Measurements from ENCODE around the gene SPEM2.
A peak's percentile ranks its signal among the peaks of the same experiment; 100 is the strongest.

SPEM2 gene

GRCh38 chr17:7435676-7436555 lies 10.5 kb downstream of the SPEM2 start:
- Histone ChIP-seq H3K4me2 (ENCODE audit: low read depth, low read length, poor library complexity, severe bottlenecking) (peak overlapping the region; percentile 66), H3K9ac (ENCODE audit: low read length) (peak overlapping the region; percentile 61), H3K27me3 (ENCODE audit: low read length) (no peaks in the 10 kb centered on the region), H3K9me2 (replicated peaks; ENCODE audit: insufficient read depth, low read length) (no peaks in the 10 kb centered on the region), H3K36me3 (ENCODE audit: low read length) (no peaks in the 10 kb centered on the region), H3F3A (ENCODE audit: insufficient read depth) (no peaks in the 10 kb centered on the region), H3K9me3 (ENCODE audit: insufficient read depth, low read length) (no peaks in the 10 kb centered on the region), H3K27ac (ENCODE audit: low read depth, low read length) (peak overlapping the region; percentile 59), H4K20me1 (ENCODE audit: low read depth, low read length) (no peaks in the 10 kb centered on the region), H3K4me3 (ENCODE audit: insufficient read depth, low read length, poor library complexity, severe bottlenecking) (peak overlapping the region; percentile 77), H2AFZ (ENCODE audit: low read depth, low read length, severe bottlenecking) (peak overlapping the region; percentile 75), H3K79me2 (ENCODE audit: insufficient read depth, low read length) (no peaks in the 10 kb centered on the region)
- no peak for TF ChIP-seq EZH2phosphoT487 (conservative IDR thresholded peaks at IDR 0.05; ENCODE audit: low read length)
- TF ChIP-seq CTCF (IDR thresholded peaks at IDR 0.05; ENCODE audit: insufficient read depth, low read length, poor library complexity, severe bottlenecking), result peak; percentile 19

GRCh38 chr17:7436556-7437368 lies 11.3 kb downstream of the SPEM2 start:
- TF ChIP-seq EZH2phosphoT487 (conservative IDR thresholded peaks at IDR 0.05; ENCODE audit: low read length) (no peak), CTCF (IDR thresholded peaks at IDR 0.05; ENCODE audit: insufficient read depth, low read length, poor library complexity, severe bottlenecking) (peak; percentile 47)
- Histone ChIP-seq H4K20me1 (ENCODE audit: low read depth, low read length) (no peaks in the 10 kb centered on the region), H3K4me3 (ENCODE audit: insufficient read depth, low read length, poor library complexity, severe bottlenecking) (no peak overlapping the region), H2AFZ (ENCODE audit: low read depth, low read length, severe bottlenecking) (no peak overlapping the region), H3K9me3 (ENCODE audit: insufficient read depth, low read length) (no peaks in the 10 kb centered on the region), H3K4me2 (ENCODE audit: low read depth, low read length, poor library complexity, severe bottlenecking) (peak overlapping the region; percentile 66), H3K36me3 (ENCODE audit: low read length) (no peaks in the 10 kb centered on the region), H3F3A (ENCODE audit: insufficient read depth) (no peaks in the 10 kb centered on the region), H3K79me2 (ENCODE audit: insufficient read depth, low read length) (no peaks in the 10 kb centered on the region), H3K9me2 (replicated peaks; ENCODE audit: insufficient read depth, low read length) (no peaks in the 10 kb centered on the region), H3K27ac (ENCODE audit: low read depth, low read length) (no peak overlapping the region), H3K27me3 (ENCODE audit: low read length) (no peaks in the 10 kb centered on the region), H3K9ac (ENCODE audit: low read length) (no peak overlapping the region)

- Histone ChIP-seq H3K9ac (ENCODE audit: low read length) (no peak overlapping the region), H3K9me3 (ENCODE audit: insufficient read depth, low read length) (no peaks in the 10 kb centered on the region), H3K4me2 (ENCODE audit: low read depth, low read length, poor library complexity, severe bottlenecking) (no peak overlapping the region), H3K9me2 (replicated peaks; ENCODE audit: insufficient read depth, low read length) (no peaks in the 10 kb centered on the region), H2AFZ (ENCODE audit: low read depth, low read length, severe bottlenecking) (no peak overlapping the region), H3K4me3 (ENCODE audit: insufficient read depth, low read length, poor library complexity, severe bottlenecking) (no peak overlapping the region), H3K27ac (ENCODE audit: low read depth, low read length) (no peak overlapping the region), H3K27me3 (ENCODE audit: low read length) (no peaks in the 10 kb centered on the region), H3F3A (ENCODE audit: insufficient read depth) (no peaks in the 10 kb centered on the region), H3K36me3 (ENCODE audit: low read length) (no peaks in the 10 kb centered on the region), H3K79me2 (ENCODE audit: insufficient read depth, low read length) (no peaks in the 10 kb centered on the region), H4K20me1 (ENCODE audit: low read depth, low read length) (no peaks in the 10 kb centered on the region)
- TF ChIP-seq CTCF (IDR thresholded peaks at IDR 0.05; ENCODE audit: insufficient read depth, low read length, poor library complexity, severe bottlenecking), result no peak
Observed at GRCh38 chr17:7437369-7437863, 12.0 kb downstream of the SPEM2 start.

Data from SU-DHL-6 (cell line).